Measurements from ENCODE around the gene KITLG. TPM values are rescaled to one million over a fixed set of nuclear protein-coding genes. Genes with fewer than 3 reads are reported as not detected.

KITLG gene
- total and polyA plus RNA-seq, 4 donors = 0.39 to 3.0 (median 0.86) TPM

- Histone ChIP-seq H3K4me1 (ENCODE audit: control insufficient read depth in 4 of 4, insufficient read depth in 4 of 4, low read length in 3 of 4) (no peaks in the 10 kb centered on the region), H3K9me3 (ENCODE audit: control insufficient read depth in 4 of 4, low read length in 3 of 4) (no peaks in the 10 kb centered on the region), H3K27me3 (ENCODE audit: control insufficient read depth in 4 of 4, insufficient read depth in 4 of 4, low read length in 3 of 4) (no peaks in the 10 kb centered on the region), H3K36me3 (ENCODE audit: control insufficient read depth in 4 of 4, insufficient read depth in 3 of 4, low read depth in 1 of 4, low read length in 3 of 4) (no peaks in the 10 kb centered on the region), H3K9ac (ENCODE audit: low read depth in 1 of 2, low read length in 2 of 2) (no peak overlapping the region), H3K4me3 (ENCODE audit: low read depth in 1 of 3, low read length in 3 of 3) (no peak overlapping the region), H3K27ac (ENCODE audit: low read depth in 1 of 2, low read length in 2 of 2) (no peak overlapping the region)
- DNase-seq (ENCODE audit: low spot score) = no peak
- TF ChIP-seq, protein P1, sequence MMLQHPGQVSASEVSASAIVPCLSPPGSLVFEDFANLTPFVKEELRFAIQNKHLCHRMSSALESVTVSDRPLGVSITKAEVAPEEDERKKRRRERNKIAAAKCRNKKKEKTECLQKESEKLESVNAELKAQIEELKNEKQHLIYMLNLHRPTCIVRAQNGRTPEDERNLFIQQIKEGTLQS (IDR thresholded peaks at IDR 0.05) = no peak
- TF ChIP-seq ZBTB33 (IDR thresholded peaks at IDR 0.05) = no peak
- no peak for TF ChIP-seq FOXA2 (IDR thresholded peaks at IDR 0.05)
- TF ChIP-seq NR2F2 (IDR thresholded peaks at IDR 0.05) = no peak
- WGBS = 93% methylated on average over 3 of the region's 3 CpGs
Measured at GRCh38 chr12:88496891-88497371, 83.3 kb downstream of the KITLG start.

- H3K27ac ChIP-seq (ENCODE audit: low read depth in 1 of 2, low read length in 2 of 2) = no peak overlapping the region
- H3K4me3 ChIP-seq (ENCODE audit: low read depth in 1 of 3, low read length in 3 of 3) = no peak overlapping the region
- 95% methylated on average over 3 of the region's 3 CpGs for WGBS
- no peaks in the 10 kb centered on the region for H3K9me3 ChIP-seq (ENCODE audit: control insufficient read depth in 4 of 4, low read length in 3 of 4)
- H3K27me3 ChIP-seq (ENCODE audit: control insufficient read depth in 4 of 4, insufficient read depth in 4 of 4, low read length in 3 of 4) = no peaks in the 10 kb centered on the region
- DNase-seq (ENCODE audit: low spot score) = no peak
- no peak overlapping the region for H3K9ac ChIP-seq (ENCODE audit: low read depth in 1 of 2, low read length in 2 of 2)
- no peaks in the 10 kb centered on the region for H3K4me1 ChIP-seq (ENCODE audit: control insufficient read depth in 4 of 4, insufficient read depth in 4 of 4, low read length in 3 of 4)
- TF ChIP-seq JUND (IDR thresholded peaks at IDR 0.05) = no peak
- TF ChIP-seq ZBTB33 (IDR thresholded peaks at IDR 0.05) = no peak
- TF ChIP-seq REST (IDR thresholded peaks at IDR 0.05) = no peak
- TF ChIP-seq FOXA2 (IDR thresholded peaks at IDR 0.05) = no peak
- no peak for TF ChIP-seq NR2F2 (IDR thresholded peaks at IDR 0.05)
- TF ChIP-seq MAX (IDR thresholded peaks at IDR 0.05) = no peak
- no peak for TF ChIP-seq HNF4G (IDR thresholded peaks at IDR 0.05)
- TF ChIP-seq TAF1 (conservative IDR thresholded peaks at IDR 0.05) = no peak
- no peak for TF ChIP-seq RAD21 (IDR thresholded peaks at IDR 0.05)
- TF ChIP-seq EGR1 (IDR thresholded peaks at IDR 0.05; ENCODE audit: low read depth in 2 of 2) = no peak
- TF ChIP-seq, protein P1 (IDR thresholded peaks at IDR 0.05) = no peak
- TF ChIP-seq GABPA (IDR thresholded peaks at IDR 0.05 in 1 of 2, conservative IDR thresholded peaks at IDR 0.05 in 1 of 2) = no peak
- H3K36me3 ChIP-seq (ENCODE audit: control insufficient read depth in 4 of 4, insufficient read depth in 3 of 4, low read depth in 1 of 4, low read length in 3 of 4) = no peaks in the 10 kb centered on the region
Measured at GRCh38 chr12:88496429-88496828, 83.8 kb downstream of the KITLG start.
